Cardiac muscle cell (in vitro differentiated cells and primary cell): ENCODE data around the gene NKX6-2. TPM values are rescaled to one million over a fixed set of nuclear protein-coding genes. Genes with fewer than 3 reads are reported as not detected.

ENCODE experiments used
- DNase-seq, 2 donors: peaks; one replicate each; pipeline versions ENCODE4 v3.0.0 to v3.0.0-alpha.2; 2010 to 2017; ENCODE audit warnings: low read depth in 1 of 2, low spot score in 1 of 2
- H3K27ac ChIP-seq: fragments of 200-600 bp; sonication (generic); 2 replicates; pipeline ENCODE4 v1.5.1; 2016
- H3K27me3 ChIP-seq: fragments of 200-600 bp; sonication (generic); 2 replicates; pipeline ENCODE4 v1.6.0; 2016; ENCODE audit warnings: control low read depth
- H3K36me3 ChIP-seq: fragments of 200-600 bp; sonication (generic); 2 replicates; pipeline ENCODE4 v1.5.1; 2016; ENCODE audit warnings: control low read depth
- H3K4me1 ChIP-seq: fragments of 200-600 bp; sonication (generic); 2 replicates; pipeline ENCODE4 v1.8.1; 2017; ENCODE audit warnings: low read depth, mild to moderate bottlenecking, mixed run types
- H3K4me3 ChIP-seq: fragments of 200-600 bp; sonication (generic); 2 replicates; pipeline ENCODE4 v1.5.1; 2016; ENCODE audit warnings: mild to moderate bottlenecking
- H3K9me3 ChIP-seq: fragments of 200-600 bp; sonication (generic); 2 replicates; pipeline ENCODE4 v1.5.1; 2017; ENCODE audit warnings: low read depth, mild to moderate bottlenecking, control low read depth
- polyA plus RNA-seq: library from polyadenylated mRNA; unstranded; fragments of >200 nt; fragmentation: Nextera tagmentation; extraction: Ambion mirVana; gene quantifications from 2 replicates; pipeline ENCODE4 v1.2.1, GENCODE V29; 2016
- total RNA-seq: library from RNA; depleted of rRNA; stranded (reverse); fragments of >200 nt; gene quantifications from 2 replicates; pipeline ENCODE4 v1.2.3, GENCODE V29; 2016
- TF ChIP-seq, protein P1 (sequence below): IDR thresholded peaks from 2 replicates; pipeline ENCODE4 v1.5.1; 2012; ENCODE audit warnings: low read depth, mild to moderate bottlenecking, low read length

NKX6-2 gene
- total and polyA plus RNA-seq, 2 experiments from 2014 or later = 0.09 to 15.4 TPM

DNA sequence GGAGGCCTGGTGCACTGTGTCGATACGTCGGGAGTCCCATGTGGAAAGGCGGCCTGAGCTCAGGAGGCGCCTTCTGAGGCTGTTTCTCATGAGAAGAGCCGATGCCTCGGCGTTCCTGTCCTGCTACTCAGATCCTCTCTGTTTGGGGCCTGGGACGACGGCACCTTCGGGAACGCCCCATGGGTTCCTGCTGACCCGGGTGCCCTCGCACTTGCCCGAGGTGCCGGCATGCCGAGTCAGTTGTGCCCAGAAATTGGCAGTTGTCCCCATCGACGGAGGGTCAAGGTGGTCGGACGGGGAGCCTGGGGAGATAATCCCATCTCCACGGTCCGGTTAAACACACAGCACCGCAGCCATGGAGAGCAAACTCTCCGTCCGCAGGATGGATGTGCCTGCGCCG lies 33.0 kb downstream of the NKX6-2 start:
- Histone ChIP-seq H3K9me3 (no peaks in the 10 kb centered on the region), H3K4me1 (no peaks in the 10 kb centered on the region), H3K36me3 (peaks cover 4% of the 10 kb centered on the region), H3K4me3 (no peak overlapping the region), H3K27me3 (no peaks in the 10 kb centered on the region), H3K27ac (no peak overlapping the region)
- TF ChIP-seq, protein P1, sequence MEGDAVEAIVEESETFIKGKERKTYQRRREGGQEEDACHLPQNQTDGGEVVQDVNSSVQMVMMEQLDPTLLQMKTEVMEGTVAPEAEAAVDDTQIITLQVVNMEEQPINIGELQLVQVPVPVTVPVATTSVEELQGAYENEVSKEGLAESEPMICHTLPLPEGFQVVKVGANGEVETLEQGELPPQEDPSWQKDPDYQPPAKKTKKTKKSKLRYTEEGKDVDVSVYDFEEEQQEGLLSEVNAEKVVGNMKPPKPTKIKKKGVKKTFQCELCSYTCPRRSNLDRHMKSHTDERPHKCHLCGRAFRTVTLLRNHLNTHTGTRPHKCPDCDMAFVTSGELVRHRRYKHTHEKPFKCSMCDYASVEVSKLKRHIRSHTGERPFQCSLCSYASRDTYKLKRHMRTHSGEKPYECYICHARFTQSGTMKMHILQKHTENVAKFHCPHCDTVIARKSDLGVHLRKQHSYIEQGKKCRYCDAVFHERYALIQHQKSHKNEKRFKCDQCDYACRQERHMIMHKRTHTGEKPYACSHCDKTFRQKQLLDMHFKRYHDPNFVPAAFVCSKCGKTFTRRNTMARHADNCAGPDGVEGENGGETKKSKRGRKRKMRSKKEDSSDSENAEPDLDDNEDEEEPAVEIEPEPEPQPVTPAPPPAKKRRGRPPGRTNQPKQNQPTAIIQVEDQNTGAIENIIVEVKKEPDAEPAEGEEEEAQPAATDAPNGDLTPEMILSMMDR = no peak
- no peak for DNase-seq

DNA sequence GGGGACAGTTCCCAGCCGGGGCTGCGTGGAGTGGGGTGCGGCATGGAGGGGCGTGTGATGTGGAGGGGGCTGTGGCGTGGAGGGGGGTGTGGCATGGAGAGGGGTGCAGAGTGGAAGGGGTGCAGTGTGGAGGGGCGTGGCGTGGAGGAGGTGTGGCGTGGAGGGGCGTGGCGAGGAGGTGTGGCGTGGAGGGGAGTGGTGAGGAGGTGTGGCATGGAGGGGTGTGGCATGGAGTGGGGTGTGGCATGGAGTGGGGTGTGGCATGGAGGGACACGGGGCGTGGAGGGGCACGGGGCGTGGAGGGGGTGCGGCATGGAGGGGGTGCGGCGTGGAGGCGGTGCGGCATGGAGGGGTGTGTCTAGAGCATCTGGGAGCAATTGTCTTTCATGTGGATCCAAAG lies 33.6 kb downstream of the NKX6-2 start:
- H3K27me3 ChIP-seq = no peaks in the 10 kb centered on the region
- H3K4me1 ChIP-seq = no peaks in the 10 kb centered on the region
- no peak overlapping the region for H3K27ac ChIP-seq
- TF ChIP-seq, protein P1 = no peak
- no peak overlapping the region for H3K4me3 ChIP-seq
- H3K9me3 ChIP-seq = no peaks in the 10 kb centered on the region
- H3K36me3 ChIP-seq = peaks cover 4% of the 10 kb centered on the region
- no peak for DNase-seq

DNA sequence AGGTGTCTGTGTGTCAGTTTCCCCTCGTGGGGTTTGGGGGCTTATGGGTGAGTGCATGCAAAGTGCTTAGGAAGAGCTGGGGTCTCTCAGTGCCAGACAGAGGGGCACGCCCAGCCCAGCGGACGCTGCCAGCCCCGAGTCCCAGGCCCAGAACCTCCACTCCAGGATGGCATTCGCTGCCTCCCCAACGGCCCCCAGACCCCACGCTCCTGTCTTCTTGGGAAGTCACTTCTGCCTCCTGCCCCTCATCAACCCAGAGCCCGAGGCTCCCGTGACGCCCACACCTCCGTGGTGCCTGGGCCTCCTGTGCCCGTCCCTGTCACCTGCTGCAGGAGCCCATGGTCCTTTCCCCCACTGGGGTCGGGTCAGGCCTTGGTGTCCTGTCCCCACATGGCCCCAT lies 35.0 kb downstream of the NKX6-2 start:
- Histone ChIP-seq H3K4me3 (no peak overlapping the region), H3K9me3 (no peaks in the 10 kb centered on the region), H3K27ac (no peak overlapping the region), H3K4me1 (peaks cover 10% of the 10 kb centered on the region), H3K36me3 (peaks cover 4% of the 10 kb centered on the region), H3K27me3 (no peaks in the 10 kb centered on the region)
- TF ChIP-seq, protein P1 = no peak
- no peak for DNase-seq

DNA sequence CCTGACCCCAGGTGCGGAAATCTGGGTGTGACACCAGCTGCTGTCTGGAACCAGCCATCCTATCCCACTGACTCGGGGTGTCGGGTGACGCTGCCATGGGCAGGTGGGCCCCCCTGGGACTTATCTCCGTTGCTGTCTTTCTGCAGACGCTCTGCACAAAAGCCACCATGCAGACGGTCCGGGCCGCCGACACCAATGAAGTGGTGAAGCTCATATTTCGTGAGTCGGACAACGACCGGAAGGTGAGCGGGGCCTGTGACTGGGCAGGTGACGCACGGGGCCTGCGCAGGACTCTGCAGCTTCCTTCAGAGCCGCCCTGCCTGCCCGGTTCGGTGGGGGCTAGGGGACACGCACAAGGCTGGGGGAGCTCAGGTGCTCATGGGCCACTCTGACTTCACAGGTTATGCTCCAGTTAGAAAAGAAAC lies 36.6 kb downstream of the NKX6-2 start:
- Histone ChIP-seq H3K4me1 (peaks cover 10% of the 10 kb centered on the region), H3K36me3 (peaks cover 4% of the 10 kb centered on the region), H3K27me3 (no peaks in the 10 kb centered on the region), H3K4me3 (no peak overlapping the region), H3K27ac (no peak overlapping the region), H3K9me3 (no peaks in the 10 kb centered on the region)
- TF ChIP-seq, protein P1 = no peak
- no peak for DNase-seq

DNA sequence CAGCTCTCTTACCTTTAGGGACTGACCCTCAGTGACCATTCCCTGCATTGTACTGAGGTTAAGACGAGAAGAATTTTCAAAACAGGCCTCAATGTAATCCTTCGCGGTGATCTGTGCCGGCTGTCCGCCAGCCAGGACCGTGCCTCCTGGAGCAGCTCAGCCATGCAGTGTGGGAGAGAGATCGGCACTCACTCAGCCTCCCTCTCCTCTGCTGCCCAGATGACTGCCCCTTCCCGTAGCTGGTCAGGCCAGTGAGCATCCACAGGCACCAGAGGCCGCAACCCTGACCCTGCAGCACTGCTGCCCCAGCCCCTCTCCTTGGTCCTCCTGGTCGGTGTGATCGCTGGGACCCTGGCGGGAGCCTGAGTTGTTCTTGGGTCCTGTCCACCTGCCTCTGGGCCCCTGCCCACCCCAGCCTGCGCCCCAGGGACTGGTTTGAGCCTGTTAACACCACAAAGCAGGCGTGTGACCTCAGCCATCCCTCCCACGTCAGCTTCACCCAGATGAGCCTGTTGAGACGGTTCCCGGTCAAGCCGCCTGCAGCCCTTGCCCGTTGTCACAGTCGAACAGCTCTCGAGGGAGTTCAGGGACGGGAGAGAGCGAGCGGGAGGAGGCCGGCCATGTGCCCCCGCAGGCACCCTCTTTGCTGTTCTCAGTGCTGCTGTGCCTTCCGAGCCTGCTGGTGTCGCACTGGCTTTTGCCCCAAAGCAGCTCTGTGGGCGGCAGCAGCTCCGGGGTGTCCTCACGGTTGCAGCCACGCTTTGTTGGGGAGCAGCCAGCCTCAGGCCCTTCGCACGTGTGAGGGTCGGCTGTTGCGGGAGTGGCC lies 37.2 kb downstream of the NKX6-2 start:
- TF ChIP-seq, protein P1 = no peak
- H3K27ac ChIP-seq = no peak overlapping the region
- H3K36me3 ChIP-seq = peaks cover under 1% of the 10 kb centered on the region
- no peak overlapping the region for H3K4me3 ChIP-seq
- H3K4me1 ChIP-seq = peaks cover 10% of the 10 kb centered on the region
- H3K9me3 ChIP-seq = no peaks in the 10 kb centered on the region
- no peak for DNase-seq
- no peaks in the 10 kb centered on the region for H3K27me3 ChIP-seq
